BJ (cell line): ENCODE data around the gene TRAF3IP1. TPM values are rescaled to one million over a fixed set of nuclear protein-coding genes. Genes with fewer than 3 reads are reported as not detected.

Source experiments
- CTCF ChIA-PET: fragments of 350-600 bp; formaldehyde crosslinking; extraction: SDS; loops from one replicate; lab custom pipeline; 2021; ENCODE audit warnings: antibody characterized with exemption, inconsistent platforms; lab: Yijun Ruan, JAX
- POLR2A ChIA-PET: fragments of 300-600 bp; sonication (Branson Sonifier 250); formaldehyde crosslinking; extraction: SDS; loops from one replicate; lab custom pipeline; 2021; ENCODE audit warnings: antibody characterized with exemption; lab: Charles Lee
- DNase-seq: peaks from one replicate; pipeline ENCODE4 v3.0.0-alpha.2; 2011; ENCODE audit warnings: low read depth
- H3K27me3 ChIP-seq: 2 replicates; pipeline ENCODE4 v1.6.0; 2011; ENCODE audit warnings: low read length; ENCODE audit not compliant: control insufficient read depth, insufficient read depth
- H3K36me3 ChIP-seq: 2 replicates; pipeline ENCODE4 v1.5.1; 2011; ENCODE audit warnings: low read length; ENCODE audit not compliant: control insufficient read depth, insufficient read depth
- H3K4me3 ChIP-seq: 2 replicates; pipeline ENCODE4 v1.5.1; 2011; ENCODE audit warnings: low read depth, mild to moderate bottlenecking, control low read depth, low read length
- CTCF ChIP-seq: IDR thresholded peaks from 2 replicates; pipeline ENCODE4 v1.5.1; 2011; ENCODE audit warnings: low read depth, mild to moderate bottlenecking, control low read depth, inconsistent platforms, low read length, moderate library complexity; ENCODE audit not compliant: insufficient read depth
- polyA plus RNA-seq: library from polyadenylated mRNA; depleted of rRNA; stranded (reverse); fragments of >200 nt; gene quantifications from 2 replicates; pipeline ENCODE4 v1.2.3, GENCODE V29; 2011

TRAF3IP1 gene
- polyA plus RNA-seq, 1 experiment, result 5.8 TPM

DNA sequence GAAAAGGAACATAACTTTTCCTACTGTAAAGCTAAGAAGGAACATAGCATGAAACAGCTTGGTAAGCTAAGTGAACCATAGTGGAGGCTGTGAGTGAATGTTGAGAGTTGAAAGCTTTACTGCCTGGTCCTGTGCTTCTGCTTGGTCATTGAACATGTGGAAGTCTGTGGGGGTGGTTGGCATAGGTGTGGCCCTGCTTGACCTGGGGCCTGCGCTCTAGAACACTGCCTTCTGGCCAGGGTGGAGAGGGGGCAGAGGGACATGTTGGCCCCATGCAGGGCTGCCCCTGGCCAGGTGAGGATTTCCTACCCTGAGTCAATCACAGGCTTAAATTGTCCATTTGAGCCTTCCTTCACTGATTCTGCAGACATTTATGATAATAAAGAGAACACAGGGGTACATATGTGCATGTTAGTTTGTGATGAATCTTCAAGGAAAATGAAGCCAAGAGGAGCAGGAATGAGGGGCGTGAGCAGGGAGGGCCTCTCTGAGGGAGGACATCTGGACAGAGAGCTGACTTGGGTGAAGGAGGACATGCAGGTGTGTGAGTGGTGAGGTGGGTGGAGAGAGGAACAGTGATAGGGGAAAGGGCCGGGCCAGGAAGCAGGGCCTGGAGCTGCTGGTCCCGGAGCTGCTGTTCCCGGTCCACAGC, 16.6 kb downstream of the TRAF3IP1 start:
- H3K36me3 ChIP-seq, result peaks cover 9% of the 10 kb centered on the region
- TF ChIP-seq CTCF, result no peak
- H3K4me3 ChIP-seq, result no peak overlapping the region
- no peaks in the 10 kb centered on the region for H3K27me3 ChIP-seq
- no peak for DNase-seq
- POLR2A ChIA-PET, result no interaction called here
- CTCF ChIA-PET, result interaction anchor here (1.4 kb wide), 1 partner anchor 21 kb away, joined by 7 read pairs; no protein-coding TSS in a partner anchor

- ChIA-PET CTCF (interaction anchor here (1.2 kb wide), 1 partner anchor 20 kb away, joined by 5 read pairs; no protein-coding TSS in a partner anchor), POLR2A (no interaction called here)
- peaks cover 9% of the 10 kb centered on the region for H3K36me3 ChIP-seq
- TF ChIP-seq CTCF, result no peak
- H3K4me3 ChIP-seq, result no peak overlapping the region
- H3K27me3 ChIP-seq, result no peaks in the 10 kb centered on the region
- DNase-seq, result no peak
These were observed 17.5 kb downstream of the TRAF3IP1 start for GRCh38 chr2:238337846-238338245.

DNA sequence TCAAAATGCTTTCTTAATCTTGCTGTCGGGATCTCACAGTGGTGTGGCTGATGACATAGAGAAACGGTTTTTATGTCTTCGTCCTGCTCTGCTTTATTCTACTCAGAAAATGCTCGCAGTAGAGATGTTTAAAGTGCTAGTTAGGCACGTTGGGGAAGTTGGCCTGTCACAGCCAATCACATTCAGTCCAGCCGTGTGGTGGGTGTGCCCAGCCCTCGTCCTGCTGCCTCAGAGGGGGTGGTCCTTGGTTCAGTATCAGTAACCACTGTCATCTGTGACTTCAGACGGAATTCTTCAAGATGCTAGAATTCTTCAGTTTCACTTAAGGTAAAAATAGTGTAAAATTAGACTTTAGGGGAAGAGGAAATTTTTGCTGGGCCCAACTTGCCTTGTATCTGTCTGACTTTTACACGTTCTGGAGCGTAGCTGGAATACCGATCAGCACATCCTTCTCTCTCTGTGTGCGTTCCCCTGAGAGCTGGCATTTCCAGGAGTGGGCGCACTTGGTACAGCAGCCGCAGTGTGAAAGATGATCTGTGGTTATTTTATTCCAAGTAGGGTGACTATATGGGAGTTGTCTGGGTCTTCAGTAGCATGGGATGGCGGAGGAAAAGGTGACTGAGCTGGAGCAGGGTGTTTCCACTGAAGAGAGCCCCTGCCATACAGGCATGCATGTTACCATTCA, 18.5 kb downstream of the TRAF3IP1 start:
- DNase-seq, result no peak
- Histone ChIP-seq H3K4me3 (no peak overlapping the region), H3K36me3 (peaks cover 9% of the 10 kb centered on the region), H3K27me3 (no peaks in the 10 kb centered on the region)
- no peak for TF ChIP-seq CTCF
- ChIA-PET CTCF (interaction anchor here (1.1 to 1.2 kb wide), 2 partner anchors 17 to 19 kb away, joined by 3 to 5 read pairs; no protein-coding TSS in a partner anchor), POLR2A (no interaction called here)

GRCh38 chr2:238339395-238339780, 19.1 kb downstream of the TRAF3IP1 start:
- ChIA-PET CTCF (interaction anchor here (1.1 kb wide), 1 partner anchor 18 kb away, joined by 3 read pairs; no protein-coding TSS in a partner anchor), POLR2A (no interaction called here)
- Histone ChIP-seq H3K4me3 (no peak overlapping the region), H3K27me3 (no peaks in the 10 kb centered on the region), H3K36me3 (peaks cover 9% of the 10 kb centered on the region)
- no peak for TF ChIP-seq CTCF
- DNase-seq, result no peak

GRCh38 chr2:238339814-238340213, 19.5 kb downstream of the TRAF3IP1 start:
- H3K27me3 ChIP-seq, result no peaks in the 10 kb centered on the region
- ChIA-PET CTCF (interaction anchor here (1.1 kb wide), 1 partner anchor 18 kb away, joined by 3 read pairs; no protein-coding TSS in a partner anchor), POLR2A (no interaction called here)
- H3K36me3 ChIP-seq, result peaks cover 9% of the 10 kb centered on the region
- no peak for DNase-seq
- TF ChIP-seq CTCF, result no peak
- no peak overlapping the region for H3K4me3 ChIP-seq
